IMR-90 (cell line): ENCODE data around the gene SLC39A3. TPM values are rescaled to one million over a fixed set of nuclear protein-coding genes. Genes with fewer than 3 reads are reported as not detected.

Experiments
- ATAC-seq: fragments of 200-7000 bp; cut with Tn5 transposase; 2 replicates; pipeline ENCODE4 v1.9.1; 2020; ENCODE audit warnings: low read depth, mild to moderate bottlenecking, moderate library complexity
- BruUV-seq: library from RNA; stranded (reverse); fragments of 400-500 nt; replicated peaks from 2 replicates; lab custom pipeline; 2021; lab: Mats Ljungman, UMichigan
- CTCF ChIA-PET: fragments of 300-600 bp; formaldehyde crosslinking; extraction: SDS; loops from one replicate; lab custom pipeline; 2021; ENCODE audit warnings: antibody characterized with exemption; lab: Yijun Ruan, JAX
- POLR2A ChIA-PET: fragments of 300-600 bp; sonication (Branson Sonifier 250); formaldehyde crosslinking; loops from one replicate; lab custom pipeline; 2022; ENCODE audit warnings: antibody characterized with exemption; ENCODE audit not compliant: unreplicated experiment; lab: Charles Lee
- DNase-seq: peaks from one replicate; pipeline ENCODE4 v3.0.0; 2013
- H2AFZ ChIP-seq: replicated peaks from 2 replicates; pipeline ENCODE3; 2013; ENCODE audit warnings: low read length, mild to moderate bottlenecking; ENCODE audit not compliant: poor library complexity
- H2AK5ac ChIP-seq: 2 replicates; pipeline ENCODE4 v1.6.1; 2013; ENCODE audit warnings: low read depth, low read length, inconsistent platforms
- H2AK9ac ChIP-seq: replicated peaks from 2 replicates; pipeline ENCODE3; 2013; ENCODE audit warnings: mild to moderate bottlenecking, low read depth, low read length, moderate library complexity; ENCODE audit not compliant: poor library complexity
- H2BK120ac ChIP-seq: 2 replicates; pipeline ENCODE4 v1.6.1; 2013; ENCODE audit warnings: low read depth, low read length, inconsistent platforms
- H2BK15ac ChIP-seq: 3 replicates; pipeline ENCODE4 v1.6.1; 2013; ENCODE audit warnings: low read depth, low read length, inconsistent platforms
- H2BK20ac ChIP-seq: 2 replicates; pipeline ENCODE4 v1.6.1; 2013; ENCODE audit warnings: low read depth, mild to moderate bottlenecking, inconsistent platforms, low read length, moderate library complexity
- H2BK5ac ChIP-seq: 2 replicates; pipeline ENCODE4 v1.6.1; 2013; ENCODE audit warnings: mild to moderate bottlenecking, low read depth, low read length, inconsistent platforms; ENCODE audit not compliant: poor library complexity, severe bottlenecking
- H3K14ac ChIP-seq: replicated peaks from 2 replicates; pipeline ENCODE4 v1.6.1; 2013; ENCODE audit warnings: low read depth, low read length, inconsistent platforms
- H3K18ac ChIP-seq: 2 replicates; pipeline ENCODE4 v1.6.1; 2013; ENCODE audit warnings: low read depth, low read length, control low read depth
- H3K23ac ChIP-seq: 2 replicates; pipeline ENCODE4 v1.6.1; 2013; ENCODE audit warnings: low read depth, low read length, inconsistent platforms
- H3K27ac ChIP-seq: 2 replicates; pipeline ENCODE4 v1.5.1; 2013; ENCODE audit warnings: mild to moderate bottlenecking, control low read depth, low read length; ENCODE audit not compliant: insufficient read depth
- H3K27me3 ChIP-seq: 2 replicates; pipeline ENCODE4 v1.6.1; 2013; ENCODE audit warnings: low read length; ENCODE audit not compliant: control insufficient read depth, insufficient read depth
- H3K36me3 ChIP-seq: 2 replicates; pipeline ENCODE4 v1.6.1; 2013; ENCODE audit warnings: low read length, mixed read lengths; ENCODE audit not compliant: control insufficient read depth, insufficient read depth
- H3K4ac ChIP-seq: 2 replicates; pipeline ENCODE4 v1.6.1; 2013; ENCODE audit warnings: low read depth, low read length, inconsistent platforms
- H3K4me1 ChIP-seq: 2 replicates; pipeline ENCODE4 v1.6.1; 2013; ENCODE audit warnings: low read length, mixed read lengths; ENCODE audit not compliant: control insufficient read depth, insufficient read depth
- H3K4me2 ChIP-seq: 2 replicates; pipeline ENCODE4 v1.6.1; 2013; ENCODE audit warnings: low read depth, mild to moderate bottlenecking, control low read depth, low read length, moderate library complexity
- H3K4me3 ChIP-seq: 2 replicates; pipeline ENCODE4 v1.5.1; 2013; ENCODE audit warnings: low read depth, mild to moderate bottlenecking, control low read depth, low read length, moderate library complexity; ENCODE audit not compliant: insufficient read depth
- H3K56ac ChIP-seq: 2 replicates; pipeline ENCODE4 v1.6.1; 2013; ENCODE audit warnings: low read length, inconsistent platforms; ENCODE audit not compliant: insufficient read depth; ENCODE audit errors: extremely low read depth
- H3K79me1 ChIP-seq, 2 experiments: 2 replicates each; pipeline ENCODE4 v1.6.1; 2013; ENCODE audit warnings: low read length in 2 of 2, inconsistent platforms in 1 of 2, low read depth in 1 of 2
- H3K9ac ChIP-seq: 2 replicates; pipeline ENCODE4 v1.6.1; 2013; ENCODE audit warnings: low read depth, low read length, control low read depth
- H3K9me1 ChIP-seq: 2 replicates; pipeline ENCODE4 v1.6.1; 2013; ENCODE audit warnings: low read length, inconsistent platforms; ENCODE audit not compliant: insufficient read depth
- H3K9me3 ChIP-seq: 2 replicates; pipeline ENCODE4 v1.6.1; 2013; ENCODE audit warnings: low read length; ENCODE audit not compliant: control insufficient read depth, insufficient read depth
- H4K20me1 ChIP-seq: 2 replicates; pipeline ENCODE4 v1.6.1; 2013; ENCODE audit warnings: low read length, inconsistent platforms; ENCODE audit not compliant: insufficient read depth
- H4K5ac ChIP-seq: 2 replicates; pipeline ENCODE4 v1.6.1; 2013; ENCODE audit warnings: mild to moderate bottlenecking, low read depth, low read length, control low read depth
- H4K8ac ChIP-seq, 2 experiments: 2 replicates each; pipeline ENCODE4 v1.6.1; 2013; ENCODE audit warnings: low read depth in 2 of 2, low read length in 2 of 2, control low read depth in 1 of 2, inconsistent platforms in 1 of 2
- H4K91ac ChIP-seq: 2 replicates; pipeline ENCODE4 v1.6.1; 2013; ENCODE audit warnings: low read depth, low read length, inconsistent platforms; ENCODE audit not compliant: insufficient read depth
- BHLHE40 ChIP-seq: fragments of 150-350 bp; IDR thresholded peaks from 2 replicates; pipeline ENCODE4 v1.6.1; 2016; ENCODE audit warnings: mild to moderate bottlenecking, low read depth, low read length
- CEBPB ChIP-seq: IDR thresholded peaks from 2 replicates; pipeline ENCODE4 v1.6.1; 2012; ENCODE audit warnings: low read depth, low read length, improper control_type of control experiment
- CHD1 ChIP-seq: IDR thresholded peaks from 2 replicates; pipeline ENCODE4 v1.6.1; 2012; ENCODE audit warnings: low read depth, low read length, improper control_type of control experiment
- FOS ChIP-seq: fragments of 150-350 bp; IDR thresholded peaks from 2 replicates; pipeline ENCODE4 v1.6.1; 2016; ENCODE audit warnings: low read depth, low read length
- MAFK ChIP-seq: IDR thresholded peaks from 2 replicates; pipeline ENCODE4 v1.6.1; 2012; ENCODE audit warnings: low read depth, low read length, improper control_type of control experiment
- MAZ ChIP-seq: IDR thresholded peaks from 2 replicates; pipeline ENCODE4 v1.6.1; 2012; ENCODE audit warnings: low read depth, mild to moderate bottlenecking, low read length, improper control_type of control experiment, moderate library complexity, borderline replicate concordance
- MXI1 ChIP-seq: IDR thresholded peaks from 2 replicates; pipeline ENCODE4 v1.6.1; 2012; ENCODE audit warnings: low read depth, mild to moderate bottlenecking, low read length, moderate library complexity, borderline replicate concordance
- NFE2L2 ChIP-seq: fragments of 150-350 bp; IDR thresholded peaks from 2 replicates; pipeline ENCODE4 v1.6.1; 2016; ENCODE audit warnings: low read depth, mild to moderate bottlenecking, low read length
- POLR2A ChIP-seq: IDR thresholded peaks from 2 replicates; pipeline ENCODE4 v1.6.1; 2012; ENCODE audit warnings: mild to moderate bottlenecking, low read depth, low read length
- RAD21 ChIP-seq: IDR thresholded peaks from 2 replicates; pipeline ENCODE4 v1.6.1; 2012; ENCODE audit warnings: low read length, improper control_type of control experiment
- RCOR1 ChIP-seq: IDR thresholded peaks from 2 replicates; pipeline ENCODE4 v1.6.1; 2012; ENCODE audit warnings: mild to moderate bottlenecking, low read length, improper control_type of control experiment; ENCODE audit not compliant: insufficient replicate concordance
- RFX5 ChIP-seq: IDR thresholded peaks from 2 replicates; pipeline ENCODE4 v1.8.0; 2012; ENCODE audit warnings: low read depth, mild to moderate bottlenecking, low read length, moderate library complexity
- SMC3 ChIP-seq: fragments of 150-350 bp; IDR thresholded peaks from 2 replicates; pipeline ENCODE4 v1.6.1; 2016; ENCODE audit warnings: low read depth, mild to moderate bottlenecking, antibody characterized with exemption, low read length, moderate library complexity
- WGBS, 2 experiments: methylation state at CpG; one replicate each; pipeline versions ENCODE4 v1.1.5 to v1.1.7; 2013; ENCODE audit warnings: missing lambda C conversion rate in 2 of 2; ENCODE audit not compliant: insufficient read length in 1 of 2; ENCODE audit errors: extremely low coverage in 2 of 2; 5-methylcytosine and 5-hydroxymethylcytosine counted together
- dilution Hi-C: fragments of 300-500 bp; cut with HindIII; formaldehyde crosslinking; loops from one replicate; pipeline ENCODE4 v1.14.3; 2018; ENCODE audit warnings: low sequenced_read_pairs; ENCODE audit not compliant: unreplicated experiment
- in situ Hi-C: fragments of 300-500 bp; cut with MboI; formaldehyde crosslinking; loops from 3 replicates; pipeline ENCODE4 v1.14.3; 2019; ENCODE audit warnings: low sequenced_read_pairs, inconsistent platforms, mixed read lengths
- intact Hi-C: fragments of 100-400 bp; cut with micrococcal nuclease; formaldehyde crosslinking; loops from 2 replicates; pipeline ENCODE4 v1.10.0; 2022
- polyA plus RNA-seq, 3 experiments: library from polyadenylated mRNA; depleted of rRNA; stranded (reverse); fragments of >200 nt; gene quantifications; 2 replicates each; pipeline ENCODE4 v1.2.3, GENCODE V29; 2012; ENCODE audit warnings: low replicate concordance in 1 of 3
- total RNA-seq: library from RNA; depleted of rRNA; stranded (reverse); fragments of >200 nt; gene quantifications from 2 replicates; pipeline ENCODE4 v1.2.3, GENCODE V29; 2012
- TF ChIP-seq, protein P1 (sequence below): conservative IDR thresholded peaks from 2 replicates; pipeline ENCODE4 v1.5.1; 2012; ENCODE audit warnings: mild to moderate bottlenecking, low read depth, low read length, improper control_type of control experiment
- TF ChIP-seq, protein P2 (sequence below): fragments of 150-350 bp; IDR thresholded peaks from 2 replicates; pipeline ENCODE4 v1.6.1; 2017; ENCODE audit warnings: mild to moderate bottlenecking, antibody characterized with exemption, low read length, low read depth
- TF ChIP-seq, protein P3 (sequence below): fragments of 150-350 bp; IDR thresholded peaks from 2 replicates; pipeline ENCODE4 v1.6.1; 2016; ENCODE audit warnings: low read depth, mild to moderate bottlenecking, low read length, moderate library complexity, borderline replicate concordance

SLC39A3 gene
- total and polyA plus RNA-seq, 2 of the 4 experiments (the other 2 are of a cell fraction) = 12.4 to 38.2 TPM

DNA sequence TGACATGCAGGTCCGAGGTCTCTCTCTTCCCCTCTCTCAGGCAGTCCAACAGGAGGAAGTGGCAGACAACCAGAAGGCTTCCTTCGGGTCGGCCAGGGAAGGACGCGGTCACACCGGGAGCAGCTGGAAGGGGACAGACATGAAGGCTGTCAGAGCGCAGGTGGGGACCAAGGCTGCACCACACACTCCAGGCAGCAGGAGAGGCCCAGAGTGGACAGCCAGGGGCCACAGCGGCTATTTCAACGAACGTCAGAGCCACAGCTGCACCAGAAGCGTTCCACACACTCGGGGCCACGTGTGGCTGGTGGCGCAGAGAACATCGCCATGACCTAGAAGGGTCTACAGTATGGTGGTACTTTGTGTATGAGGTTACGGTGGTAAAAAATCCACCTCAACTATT is 16.0 kb upstream of the SLC39A3 start:
- no peak overlapping the region for H4K8ac ChIP-seq
- H3K4ac ChIP-seq = no peak overlapping the region
- no peak overlapping the region for H3K9ac ChIP-seq
- in situ Hi-C loops (no loop called here), intact Hi-C loops (no loop called here), dilution Hi-C loops (no loop called here)
- H2BK20ac ChIP-seq = no peak overlapping the region
- DNase-seq (no peak), ATAC-seq (no peak)
- H2BK5ac ChIP-seq = no peak overlapping the region
- H4K91ac ChIP-seq = no peak overlapping the region
- H3K14ac ChIP-seq = no peak overlapping the region
- BruUV-seq = no TSS peak
- peaks cover 53% of the 10 kb centered on the region for H3K36me3 ChIP-seq
- ChIA-PET POLR2A (no interaction called here), CTCF (no interaction called here)
- H3K23ac ChIP-seq = no peak overlapping the region
- no peaks in the 10 kb centered on the region for H3K9me3 ChIP-seq
- 97% methylated on average over 6 of the region's 16 CpGs; no CpG with 5 or more reads in 1 of the 2 experiments for WGBS, 2 experiments
- TF ChIP-seq BHLHE40 (no peak), RCOR1 (no peak), RFX5 (no peak), SMC3 (no peak), POLR2A (no peak), NFE2L2 (no peak), CHD1 (no peak), MXI1 (no peak), MAFK (no peak), RAD21 (no peak), FOS (no peak), MAZ (no peak), CEBPB (no peak)
- TF ChIP-seq, protein P1, sequence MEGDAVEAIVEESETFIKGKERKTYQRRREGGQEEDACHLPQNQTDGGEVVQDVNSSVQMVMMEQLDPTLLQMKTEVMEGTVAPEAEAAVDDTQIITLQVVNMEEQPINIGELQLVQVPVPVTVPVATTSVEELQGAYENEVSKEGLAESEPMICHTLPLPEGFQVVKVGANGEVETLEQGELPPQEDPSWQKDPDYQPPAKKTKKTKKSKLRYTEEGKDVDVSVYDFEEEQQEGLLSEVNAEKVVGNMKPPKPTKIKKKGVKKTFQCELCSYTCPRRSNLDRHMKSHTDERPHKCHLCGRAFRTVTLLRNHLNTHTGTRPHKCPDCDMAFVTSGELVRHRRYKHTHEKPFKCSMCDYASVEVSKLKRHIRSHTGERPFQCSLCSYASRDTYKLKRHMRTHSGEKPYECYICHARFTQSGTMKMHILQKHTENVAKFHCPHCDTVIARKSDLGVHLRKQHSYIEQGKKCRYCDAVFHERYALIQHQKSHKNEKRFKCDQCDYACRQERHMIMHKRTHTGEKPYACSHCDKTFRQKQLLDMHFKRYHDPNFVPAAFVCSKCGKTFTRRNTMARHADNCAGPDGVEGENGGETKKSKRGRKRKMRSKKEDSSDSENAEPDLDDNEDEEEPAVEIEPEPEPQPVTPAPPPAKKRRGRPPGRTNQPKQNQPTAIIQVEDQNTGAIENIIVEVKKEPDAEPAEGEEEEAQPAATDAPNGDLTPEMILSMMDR = no peak
- TF ChIP-seq, protein P2, sequence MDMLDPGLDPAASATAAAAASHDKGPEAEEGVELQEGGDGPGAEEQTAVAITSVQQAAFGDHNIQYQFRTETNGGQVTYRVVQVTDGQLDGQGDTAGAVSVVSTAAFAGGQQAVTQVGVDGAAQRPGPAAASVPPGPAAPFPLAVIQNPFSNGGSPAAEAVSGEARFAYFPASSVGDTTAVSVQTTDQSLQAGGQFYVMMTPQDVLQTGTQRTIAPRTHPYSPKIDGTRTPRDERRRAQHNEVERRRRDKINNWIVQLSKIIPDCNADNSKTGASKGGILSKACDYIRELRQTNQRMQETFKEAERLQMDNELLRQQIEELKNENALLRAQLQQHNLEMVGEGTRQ = no peak
- TF ChIP-seq, protein P3, sequence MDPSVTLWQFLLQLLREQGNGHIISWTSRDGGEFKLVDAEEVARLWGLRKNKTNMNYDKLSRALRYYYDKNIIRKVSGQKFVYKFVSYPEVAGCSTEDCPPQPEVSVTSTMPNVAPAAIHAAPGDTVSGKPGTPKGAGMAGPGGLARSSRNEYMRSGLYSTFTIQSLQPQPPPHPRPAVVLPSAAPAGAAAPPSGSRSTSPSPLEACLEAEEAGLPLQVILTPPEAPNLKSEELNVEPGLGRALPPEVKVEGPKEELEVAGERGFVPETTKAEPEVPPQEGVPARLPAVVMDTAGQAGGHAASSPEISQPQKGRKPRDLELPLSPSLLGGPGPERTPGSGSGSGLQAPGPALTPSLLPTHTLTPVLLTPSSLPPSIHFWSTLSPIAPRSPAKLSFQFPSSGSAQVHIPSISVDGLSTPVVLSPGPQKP = no peak
- H2AFZ ChIP-seq = no peak overlapping the region
- no peaks in the 10 kb centered on the region; the same call in 1 of the 2 replicates for H4K20me1 ChIP-seq
- H3K27me3 ChIP-seq = no peaks in the 10 kb centered on the region
- H3K18ac ChIP-seq = no peak overlapping the region
- H2BK120ac ChIP-seq = no peak overlapping the region
- no peak overlapping the region for H3K27ac ChIP-seq
- H3K79me1 ChIP-seq = peaks cover 0 to 13% of the 10 kb centered on the region in 2 experiments; a peak in 3 of 4 replicates
- H3K56ac ChIP-seq = no peak overlapping the region
- H3K9me1 ChIP-seq = no peaks in the 10 kb centered on the region; the same call in 1 of the 2 replicates
- H3K4me1 ChIP-seq = no peaks in the 10 kb centered on the region
- H4K5ac ChIP-seq = no peak overlapping the region
- no peak overlapping the region for H2AK5ac ChIP-seq
- H2AK9ac ChIP-seq = no peak overlapping the region
- no peak overlapping the region for H3K4me3 ChIP-seq
- H3K4me2 ChIP-seq = no peak overlapping the region
- no peak overlapping the region for H2BK15ac ChIP-seq
